Left lung (tissue), 10 donors: ENCODE results near the gene HERC3. TPM values are rescaled to one million over a fixed set of nuclear protein-coding genes. Genes with fewer than 3 reads are reported as not detected.

Source experiments
- ATAC-seq: fragments of 200-7000 bp; cut with Tn5 transposase; one replicate; pipeline ENCODE4 v1.9.1; 2020; ENCODE audit warnings: moderate library complexity
- DNase-seq, 4 donors: peaks; one replicate each; pipeline ENCODE4 v3.0.0-alpha.2; 2013 to 2020
- H3K27ac ChIP-seq, 2 donors: fragments of 200-600 bp; sonication (generic) in 1 of 2; one replicate each; pipeline versions ENCODE4 v1.5.0 to v1.8.0; 2020 to 2021
- H3K27me3 ChIP-seq, 2 donors: fragments of 200-600 bp; sonication (generic) in 1 of 2; one replicate each; pipeline versions ENCODE4 v1.5.0 to v1.8.0; 2020 to 2021
- H3K36me3 ChIP-seq, 2 donors: fragments of 200-600 bp; sonication (generic) in 1 of 2; one replicate each; pipeline versions ENCODE4 v1.5.0 to v1.8.0; 2020 to 2021
- H3K4me1 ChIP-seq, 2 donors: fragments of 200-600 bp; one replicate each; pipeline ENCODE4 v1.8.0; 2021
- H3K4me3 ChIP-seq, 2 donors: fragments of 200-600 bp; sonication (generic) in 1 of 2; one replicate each; pipeline versions ENCODE4 v1.5.0 to v1.8.0; 2020 to 2021; ENCODE audit warnings: mild to moderate bottlenecking in 1 of 2
- H3K9me3 ChIP-seq, 2 donors: fragments of 200-600 bp; sonication (generic) in 1 of 2; one replicate each; pipeline versions ENCODE4 v1.5.0 to v1.8.0; 2020 to 2021
- CTCF ChIP-seq, 2 donors: fragments of 200-600 bp; sonication (generic) in 1 of 2; IDR thresholded peaks; one replicate each; pipeline versions ENCODE4 v1.5.0 to v1.8.0; 2021; ENCODE audit warnings: antibody characterized with exemption in 2 of 2
- intact Hi-C, 2 donors: fragments of 100-400 bp; cut with DNase I; formaldehyde crosslinking; loops; one replicate each; pipeline versions ENCODE4 v1.11.2 to v1.14.2; 2022
- polyA plus RNA-seq, 6 donors: library from polyadenylated mRNA; unstranded; fragments of 120-200 nt; gene quantifications; one replicate each; pipeline ENCODE4 v1.2.1, GENCODE V29; 2013; ENCODE audit not compliant: insufficient read length in 6 of 6
- total RNA-seq, 2 donors: library from RNA; stranded (reverse); fragmentation: NEBNext Ultra II Directional; extraction: Animal tissue kit (Norgen Biotek cat#: 25700); gene quantifications; one replicate each; pipeline ENCODE4 v1.2.1, GENCODE V29; 2021
- donor health status: DM: no; HTN: yes; CAD: no.
- donor health status: DM: no; HTN: no; CAD: no.

The HERC3 gene
- total and polyA plus RNA-seq, 8 donors = 17.1 to 43.8 (median 22.2) TPM

GRCh38 chr4:88673886-88674285 lies 81.6 kb downstream of the HERC3 start:
- no peaks in the 10 kb centered on the region for H3K9me3 ChIP-seq
- H3K4me3 ChIP-seq = no peak overlapping the region
- H3K27ac ChIP-seq = no peak overlapping the region
- ATAC-seq (no peak), DNase-seq (no peak)
- no peaks in the 10 kb centered on the region for H3K4me1 ChIP-seq
- no peak for TF ChIP-seq CTCF (IDR thresholded peaks at IDR 0.05)
- no peaks in the 10 kb centered on the region for H3K27me3 ChIP-seq
- intact Hi-C loops = no loop called here
- H3K36me3 ChIP-seq = peaks cover 0 to 67% of the 10 kb centered on the region in 2 donors

- Histone ChIP-seq H3K36me3 (peaks cover 0 to 67% of the 10 kb centered on the region in 2 donors), H3K27ac (no peak overlapping the region), H3K4me1 (no peaks in the 10 kb centered on the region), H3K9me3 (no peaks in the 10 kb centered on the region), H3K27me3 (no peaks in the 10 kb centered on the region), H3K4me3 (no peak overlapping the region)
- ATAC-seq (no peak), DNase-seq (no peak)
- no peak for TF ChIP-seq CTCF (IDR thresholded peaks at IDR 0.05)
- intact Hi-C loops = no loop called here
Observed at GRCh38 chr4:88674565-88674964, 82.3 kb downstream of the HERC3 start.

GRCh38 chr4:88674979-88675378 lies 82.7 kb downstream of the HERC3 start:
- TF ChIP-seq CTCF (IDR thresholded peaks at IDR 0.05) = no peak
- intact Hi-C loops = no loop called here
- H3K36me3 ChIP-seq = peaks cover 0 to 67% of the 10 kb centered on the region in 2 donors

GRCh38 chr4:88675543-88675942 lies 83.3 kb downstream of the HERC3 start:
- ATAC-seq (no peak), DNase-seq (no peak)
- Histone ChIP-seq H3K27ac (no peak overlapping the region), H3K4me1 (no peaks in the 10 kb centered on the region), H3K9me3 (no peaks in the 10 kb centered on the region), H3K4me3 (no peak overlapping the region), H3K36me3 (peaks cover 0 to 67% of the 10 kb centered on the region in 2 donors), H3K27me3 (no peaks in the 10 kb centered on the region)
- TF ChIP-seq CTCF (IDR thresholded peaks at IDR 0.05) = no peak
- intact Hi-C loops = no loop called here

More at GRCh38 chr4:88674979-88675378, 82.7 kb downstream of the HERC3 start:
- no peak for DNase-seq
- Histone ChIP-seq H3K27me3 (no peaks in the 10 kb centered on the region), H3K27ac (no peak overlapping the region), H3K4me1 (no peaks in the 10 kb centered on the region), H3K9me3 (no peaks in the 10 kb centered on the region), H3K4me3 (no peak overlapping the region)
- no peak for ATAC-seq

- Histone ChIP-seq H3K9me3 (no peaks in the 10 kb centered on the region), H3K27ac (no peak overlapping the region), H3K27me3 (no peaks in the 10 kb centered on the region), H3K36me3 (peaks cover 0 to 80% of the 10 kb centered on the region in 2 donors), H3K4me1 (no peaks in the 10 kb centered on the region), H3K4me3 (no peak overlapping the region)
- TF ChIP-seq CTCF (IDR thresholded peaks at IDR 0.05) = no peak
- ATAC-seq (no peak), DNase-seq (no peak)
- intact Hi-C loops = no loop called here
Observed at GRCh38 chr4:88681209-88681608, 88.9 kb downstream of the HERC3 start.
